Left lung (tissue), 10 donors: Measurements from ENCODE around the gene ENTPD5. TPM values are rescaled to one million over a fixed set of nuclear protein-coding genes. Genes with fewer than 3 reads are reported as not detected.
"Not testable (repeated sequence)": the region's sequence is repeated elsewhere in the genome, so short reads cannot be mapped to it uniquely, and the experiment has no call there.

Source experiments
- ATAC-seq: fragments of 200-7000 bp; cut with Tn5 transposase; one replicate; pipeline ENCODE4 v1.9.1; 2020; ENCODE audit warnings: moderate library complexity
- DNase-seq, 4 donors: peaks; one replicate each; pipeline ENCODE4 v3.0.0-alpha.2; 2013 to 2020
- H3K27ac ChIP-seq, 2 donors: fragments of 200-600 bp; sonication (generic) in 1 of 2; one replicate each; pipeline versions ENCODE4 v1.5.0 to v1.8.0; 2020 to 2021
- H3K27me3 ChIP-seq, 2 donors: fragments of 200-600 bp; sonication (generic) in 1 of 2; one replicate each; pipeline versions ENCODE4 v1.5.0 to v1.8.0; 2020 to 2021
- H3K36me3 ChIP-seq, 2 donors: fragments of 200-600 bp; sonication (generic) in 1 of 2; one replicate each; pipeline versions ENCODE4 v1.5.0 to v1.8.0; 2020 to 2021
- H3K4me1 ChIP-seq, 2 donors: fragments of 200-600 bp; one replicate each; pipeline ENCODE4 v1.8.0; 2021
- H3K4me3 ChIP-seq, 2 donors: fragments of 200-600 bp; sonication (generic) in 1 of 2; one replicate each; pipeline versions ENCODE4 v1.5.0 to v1.8.0; 2020 to 2021; ENCODE audit warnings: mild to moderate bottlenecking in 1 of 2
- H3K9me3 ChIP-seq, 2 donors: fragments of 200-600 bp; sonication (generic) in 1 of 2; one replicate each; pipeline versions ENCODE4 v1.5.0 to v1.8.0; 2020 to 2021
- CTCF ChIP-seq, 2 donors: fragments of 200-600 bp; sonication (generic) in 1 of 2; IDR thresholded peaks; one replicate each; pipeline versions ENCODE4 v1.5.0 to v1.8.0; 2021; ENCODE audit warnings: antibody characterized with exemption in 2 of 2
- intact Hi-C, 2 donors: fragments of 100-400 bp; cut with DNase I; formaldehyde crosslinking; loops; one replicate each; pipeline versions ENCODE4 v1.11.2 to v1.14.2; 2022
- polyA plus RNA-seq, 6 donors: library from polyadenylated mRNA; unstranded; fragments of 120-200 nt; gene quantifications; one replicate each; pipeline ENCODE4 v1.2.1, GENCODE V29; 2013; ENCODE audit not compliant: insufficient read length in 6 of 6
- total RNA-seq, 2 donors: library from RNA; stranded (reverse); fragmentation: NEBNext Ultra II Directional; extraction: Animal tissue kit (Norgen Biotek cat#: 25700); gene quantifications; one replicate each; pipeline ENCODE4 v1.2.1, GENCODE V29; 2021
- donor health status: DM: no; HTN: yes; CAD: no.
- donor health status: DM: no; HTN: no; CAD: no.

The ENTPD5 gene
- total and polyA plus RNA-seq, 8 donors = 16.0 to 18.7 (median 17.9) TPM

GRCh38 chr14:74008843-74009499 is 10.1 kb downstream of the ENTPD5 start:
- ATAC-seq (no peak), DNase-seq (no peak)
- H3K36me3 ChIP-seq = peaks cover 0 to 58% of the 10 kb centered on the region in 2 donors
- H3K4me3 ChIP-seq = no peak overlapping the region
- no peaks in the 10 kb centered on the region for H3K4me1 ChIP-seq
- H3K27me3 ChIP-seq = no peaks in the 10 kb centered on the region
- H3K9me3 ChIP-seq = no peaks in the 10 kb centered on the region
- H3K27ac ChIP-seq = no peak overlapping the region
- no peak for TF ChIP-seq CTCF (IDR thresholded peaks at IDR 0.05)
- intact Hi-C loops = no loop called here

GRCh38 chr14:74005664-74006063 is 13.4 kb downstream of the ENTPD5 start:
- H3K27me3 ChIP-seq, intact Hi-C loops, H3K27ac ChIP-seq, H3K4me3 ChIP-seq, H3K4me1 ChIP-seq, H3K9me3 ChIP-seq, ATAC-seq, DNase-seq: not testable (repeated sequence)
- peaks cover 0 to 60% of the 10 kb centered on the region in 2 donors for H3K36me3 ChIP-seq

- H3K36me3 ChIP-seq = peaks cover 0 to 23% of the 10 kb centered on the region in 2 donors
- H3K4me1 ChIP-seq = no peaks in the 10 kb centered on the region
- H3K27ac ChIP-seq = no peak overlapping the region
- no peak overlapping the region for H3K4me3 ChIP-seq
- DNase-seq = no peak
- intact Hi-C loops = no loop called here
- H3K9me3 ChIP-seq = no peaks in the 10 kb centered on the region
- no peaks in the 10 kb centered on the region for H3K27me3 ChIP-seq
- TF ChIP-seq CTCF (IDR thresholded peaks at IDR 0.05) = no peak
- no peak for ATAC-seq
These were observed 20.4 kb downstream of the ENTPD5 start for GRCh38 chr14:73998726-73999125.

GRCh38 chr14:73997944-73998447 is 21.1 kb downstream of the ENTPD5 start:
- DNase-seq = no peak
- no peaks in the 10 kb centered on the region for H3K27me3 ChIP-seq
- no peak for ATAC-seq
- TF ChIP-seq CTCF (IDR thresholded peaks at IDR 0.05) = no peak
- intact Hi-C loops = no loop called here
- no peak overlapping the region for H3K4me3 ChIP-seq
- H3K27ac ChIP-seq = no peak overlapping the region
- peaks cover 0 to 16% of the 10 kb centered on the region in 2 donors for H3K36me3 ChIP-seq
- no peaks in the 10 kb centered on the region for H3K4me1 ChIP-seq
- H3K9me3 ChIP-seq = no peaks in the 10 kb centered on the region

GRCh38 chr14:73997108-73997943 is 21.8 kb downstream of the ENTPD5 start:
- DNase-seq (no peak), ATAC-seq (no peak)
- Histone ChIP-seq H3K9me3 (no peaks in the 10 kb centered on the region), H3K36me3 (peaks cover 0 to 16% of the 10 kb centered on the region in 2 donors), H3K27me3 (no peaks in the 10 kb centered on the region), H3K4me1 (no peaks in the 10 kb centered on the region), H3K4me3 (no peak overlapping the region), H3K27ac (no peak overlapping the region)
- TF ChIP-seq CTCF (IDR thresholded peaks at IDR 0.05) = no peak
- intact Hi-C loops = no loop called here
